Activated CD4-positive, CD25-positive, alpha-beta regulatory T cell treated with anti-CD3 and anti-CD28 coated beads, Interleukin-2, amount 50 U/mL, for 24 hours (primary cell): ENCODE results near the gene MTLN.
"Not testable (repeated sequence)": the region's sequence is repeated elsewhere in the genome, so short reads cannot be mapped to it uniquely, and the experiment has no call there.

Experiments used
- ATAC-seq, 2 donors: fragments of 150-1000 bp; cut with Tn5 transposase; one replicate each; pipeline ENCODE4 v1.10.0; 2021; ENCODE audit warnings: mild to moderate bottlenecking in 1 of 2, moderate library complexity in 1 of 2

The MTLN gene

DNA sequence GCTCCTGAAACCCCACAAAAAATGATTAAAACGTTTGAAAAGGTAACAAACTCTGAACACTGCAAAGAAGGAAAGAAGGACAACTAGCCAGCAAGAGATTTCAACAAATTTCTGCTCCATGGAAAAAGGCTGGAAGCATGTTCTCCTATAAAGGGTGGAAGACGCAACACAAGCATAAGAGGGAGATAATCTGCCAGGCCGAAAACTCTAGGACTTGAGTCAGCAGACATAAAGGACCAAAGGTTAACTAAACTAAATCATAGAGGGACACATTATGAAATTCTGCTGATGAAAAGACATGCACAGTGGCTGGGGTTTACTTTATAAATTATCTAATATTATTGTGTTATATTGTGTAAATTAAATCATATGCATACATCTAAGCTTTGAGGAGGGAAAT, 14.3 kb downstream of the MTLN start:
- ATAC-seq: no peak

DNA sequence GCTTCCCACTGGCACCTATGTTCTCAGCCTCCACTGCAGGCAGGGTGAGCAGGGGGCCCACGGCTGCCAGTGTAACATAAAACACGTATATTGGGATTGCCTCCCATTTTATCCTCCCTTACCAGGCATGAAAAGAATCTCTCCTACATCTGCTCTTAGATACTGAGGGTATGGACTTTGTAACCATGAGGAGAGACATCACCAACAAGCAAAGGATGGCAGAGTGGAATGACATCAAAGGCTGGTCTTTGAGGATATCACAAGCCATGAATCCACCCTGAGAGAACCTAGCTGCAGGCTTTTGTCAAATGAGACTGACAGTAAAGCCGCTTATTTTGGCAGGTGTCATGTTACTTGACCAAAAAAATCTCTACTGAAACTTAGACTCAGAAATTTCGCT, 14.9 kb downstream of the MTLN start:
- no peak for ATAC-seq

DNA sequence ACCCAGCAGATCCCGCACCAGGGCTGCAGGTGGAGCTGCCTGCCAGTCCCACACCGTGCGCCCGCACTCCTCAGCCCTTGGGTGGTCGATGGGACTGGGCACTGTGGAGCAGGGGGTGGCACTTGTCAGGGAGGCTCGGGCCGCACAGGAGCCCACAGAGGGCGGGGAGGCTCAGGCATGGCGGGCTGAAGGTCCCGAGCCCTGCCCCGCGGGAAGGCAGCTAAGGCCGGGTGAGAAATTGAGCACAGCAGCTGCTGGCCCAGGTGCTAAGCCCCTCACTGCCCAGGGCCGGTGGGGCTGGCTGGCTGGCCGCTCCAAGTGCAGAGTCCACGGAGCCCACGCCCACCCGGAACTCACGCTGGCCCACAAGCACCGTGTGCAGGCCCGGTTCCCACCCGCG, 22.2 kb downstream of the MTLN start:
- ATAC-seq: not testable (repeated sequence)

DNA sequence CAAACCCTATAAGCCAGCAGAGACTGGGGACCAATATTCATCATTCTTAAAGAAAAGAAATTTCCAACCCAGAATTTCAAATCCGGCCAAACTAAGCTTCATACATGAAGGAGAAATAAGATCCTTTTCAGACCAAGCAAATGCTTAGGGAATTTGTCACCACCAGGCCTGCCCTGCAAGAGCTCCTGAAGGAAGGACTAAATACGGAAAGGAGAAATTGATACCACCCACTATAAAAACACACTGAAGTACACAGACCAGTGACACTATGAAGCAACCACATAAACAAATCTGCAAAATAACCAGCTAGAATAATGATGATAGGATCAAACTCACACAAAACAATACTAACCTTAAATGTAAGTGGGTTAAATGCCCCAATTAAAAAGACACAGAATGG, 29.9 kb downstream of the MTLN start:
- ATAC-seq: no peak

DNA sequence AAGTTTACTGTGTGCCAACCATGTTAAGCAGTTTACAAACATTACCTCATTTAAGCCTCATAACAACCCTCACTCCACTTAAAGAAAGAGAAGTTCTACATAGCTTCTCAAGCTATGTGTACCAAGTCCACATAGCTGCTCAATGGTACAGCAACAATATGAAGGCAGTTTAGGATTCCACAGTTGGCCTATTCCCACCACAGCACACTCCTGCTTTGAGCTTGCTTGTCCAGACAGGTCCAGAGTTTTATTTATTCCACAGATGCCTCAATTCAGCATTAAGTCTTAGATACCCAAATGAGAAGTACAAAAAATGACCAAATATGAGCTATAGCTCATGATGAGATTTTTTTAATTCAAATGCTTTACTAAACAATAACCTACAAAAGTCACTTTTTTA, 32.3 kb downstream of the MTLN start:
- ATAC-seq: no peak

DNA sequence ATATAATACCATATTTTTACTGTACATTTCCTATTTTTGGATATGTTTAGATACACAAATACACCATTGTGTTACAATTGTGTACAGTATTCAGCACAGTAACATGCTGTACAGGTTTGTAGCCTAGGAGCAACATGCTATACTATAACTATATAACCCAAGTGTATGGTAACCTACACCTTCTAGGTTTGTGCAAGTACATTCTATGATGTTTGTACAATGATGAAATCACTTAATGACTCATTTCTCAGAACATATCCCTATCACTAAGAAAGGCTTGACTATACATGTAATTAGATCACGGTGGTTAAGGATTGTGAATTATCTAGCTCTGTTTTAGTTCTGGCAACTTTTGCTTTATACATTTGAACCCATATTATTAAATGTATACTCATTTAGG, 38.8 kb downstream of the MTLN start:
- ATAC-seq: peak; percentile 41 to 75

DNA sequence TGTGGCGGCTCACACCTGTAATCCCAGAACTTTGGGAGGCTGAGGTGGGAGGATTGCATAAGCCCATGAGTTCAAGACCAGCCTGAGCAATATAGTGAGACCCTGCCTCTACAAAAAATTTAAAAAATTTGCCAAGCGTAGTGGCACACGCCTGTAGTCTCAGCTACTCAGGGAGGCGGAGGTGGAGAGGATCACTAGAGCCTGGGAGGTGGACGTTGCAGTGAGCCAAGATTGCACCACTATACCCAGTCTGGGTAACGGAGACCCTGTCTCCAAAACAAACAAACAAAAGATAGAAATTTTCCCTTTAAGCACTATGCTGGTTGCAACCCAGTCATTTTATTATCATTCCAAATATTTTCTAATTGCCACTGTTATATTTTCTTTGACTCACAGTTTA, 39.8 kb downstream of the MTLN start:
- no peak for ATAC-seq

DNA sequence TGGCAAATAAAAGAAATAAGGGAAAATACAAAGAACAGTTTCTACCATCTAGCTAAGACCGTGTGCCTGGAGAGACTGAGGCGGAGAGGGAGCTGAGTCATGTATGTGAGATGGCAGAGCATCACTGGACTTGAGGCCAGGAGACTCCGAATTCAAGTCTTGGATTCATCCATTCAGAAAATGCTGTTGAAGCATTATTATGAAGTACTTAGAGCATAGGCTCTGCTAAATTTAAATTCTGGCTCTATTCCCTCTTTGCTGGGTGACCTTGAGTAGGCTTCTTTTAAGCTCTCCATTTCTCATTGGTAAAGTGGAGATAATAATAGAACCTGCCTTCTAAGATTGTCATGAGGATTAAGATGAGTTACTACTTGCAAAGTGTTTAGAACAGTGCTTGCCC, 42.2 kb downstream of the MTLN start:
- no peak for ATAC-seq

DNA sequence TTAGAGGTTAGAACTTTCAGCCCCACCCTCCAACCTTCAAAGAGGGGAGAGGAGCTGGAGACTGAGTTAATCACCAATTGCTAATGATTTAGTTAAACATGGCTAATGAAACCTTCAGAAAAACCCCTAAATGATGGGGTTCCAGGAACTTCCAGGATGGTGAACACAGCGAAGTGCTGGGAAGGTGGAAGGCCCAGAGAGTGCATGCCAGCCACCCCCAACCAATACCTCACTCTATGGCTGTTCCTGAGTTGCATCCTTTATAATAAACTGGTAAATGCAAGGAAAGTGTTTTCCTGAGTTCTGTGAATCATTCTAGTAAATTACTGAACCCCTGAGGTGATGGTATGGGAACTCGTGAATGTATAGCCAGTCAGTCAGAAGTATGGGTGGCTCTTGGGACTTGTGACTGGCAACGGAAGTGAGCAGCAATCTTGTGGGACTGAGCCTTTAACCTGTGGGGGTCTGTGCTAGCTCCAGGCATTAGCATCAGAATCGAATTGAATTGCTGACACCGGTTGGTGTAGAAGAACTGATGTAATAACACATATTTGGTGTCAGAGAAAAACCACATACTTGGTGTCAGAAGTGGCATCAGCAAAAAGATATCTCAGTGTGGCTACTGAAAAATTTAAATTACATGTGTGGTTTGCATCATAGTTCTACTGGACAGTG, 44.9 kb downstream of the MTLN start:
- no peak for ATAC-seq

DNA sequence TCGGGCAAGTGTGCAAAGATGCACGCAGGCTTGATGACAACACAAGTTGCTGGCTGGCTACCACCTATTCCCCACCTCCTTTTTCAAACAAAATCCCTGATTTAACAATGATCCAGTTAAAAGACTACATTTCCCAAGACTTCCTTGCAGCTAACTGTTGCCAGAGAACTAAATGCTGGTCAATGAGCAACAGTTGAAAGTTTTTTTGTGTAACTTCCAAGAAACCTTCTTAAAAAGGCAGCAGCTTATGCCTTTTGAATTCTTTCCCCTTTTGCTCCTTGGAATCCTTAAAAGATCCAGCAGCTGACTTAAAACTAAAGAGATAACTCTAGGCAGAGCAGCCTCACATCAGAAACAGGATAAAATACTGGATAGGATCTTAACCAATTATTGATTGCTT, 46.1 kb downstream of the MTLN start:
- ATAC-seq: no peak
